EH (cell line): ENCODE measurements around the gene PAQR7.

Experiments used
- DNase-seq: peaks from one replicate; pipeline ENCODE4 v3.0.0-alpha.2; 2015; ENCODE audit warnings: low read depth

Gene PAQR7

GRCh38 chr1:25875154-25875855, at the start of gene PAQR7:
Gene PAQR7, minus strand, starts transcription at chr1:25875708. Its CDS starts 11,869 bp downstream, at chr1:25863839.
- peak; percentile 84 for DNase-seq

- DNase-seq = no peak
Measured at GRCh38 chr1:25924454-25924853, 48.9 kb upstream of the PAQR7 start.

- DNase-seq = peak; percentile 49
Measured at GRCh38 chr1:25922971-25923552, 47.6 kb upstream of the PAQR7 start.

GRCh38 chr1:25922056-25922970, 46.8 kb upstream of the PAQR7 start:
- peak; percentile 53 for DNase-seq

DNA sequence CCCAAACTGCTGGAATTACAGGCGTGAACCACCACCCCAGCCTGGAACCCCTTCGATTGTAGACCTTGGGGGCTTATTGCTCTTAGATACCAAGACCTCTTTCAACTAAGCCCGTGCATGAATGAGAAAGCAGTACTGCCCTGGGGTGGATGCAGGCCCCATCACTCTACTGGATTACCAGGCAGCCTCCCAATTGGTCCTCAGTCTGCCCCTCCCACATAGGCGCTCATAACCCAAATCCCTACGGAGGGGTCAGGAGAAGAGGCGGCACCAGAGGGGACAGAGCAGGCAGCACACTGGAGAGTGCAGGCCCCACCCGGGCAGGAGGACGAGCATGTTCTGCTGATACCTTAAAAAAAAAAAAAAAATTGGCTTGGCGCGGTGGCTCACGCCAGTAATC, 43.1 kb upstream of the PAQR7 start:
- DNase-seq = no peak

- no peak for DNase-seq
Measured at GRCh38 chr1:25917996-25918395, 42.5 kb upstream of the PAQR7 start.

GRCh38 chr1:25916460-25916859, 41.0 kb upstream of the PAQR7 start:
- DNase-seq = no peak

GRCh38 chr1:25914074-25914995, 38.8 kb upstream of the PAQR7 start:
- peak; percentile 60 for DNase-seq

DNA sequence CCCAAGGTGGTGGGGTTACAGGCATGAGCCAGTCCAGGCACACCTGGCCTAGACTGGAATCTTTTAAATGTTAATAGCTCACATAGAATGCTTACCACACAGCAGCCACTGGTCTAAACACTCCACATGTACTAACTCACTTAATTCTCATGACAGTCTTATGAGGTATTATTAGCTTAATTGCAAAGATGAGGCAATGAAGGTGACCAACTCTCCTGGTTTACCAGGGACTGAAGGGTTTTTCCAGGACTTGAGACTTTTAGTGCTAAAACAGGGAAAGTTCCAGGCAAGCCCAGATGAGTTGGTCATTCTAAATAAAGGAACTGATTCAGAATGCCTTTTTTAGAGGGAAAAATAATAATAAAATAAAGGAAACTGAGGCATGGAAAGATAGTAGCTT, 37.7 kb upstream of the PAQR7 start:
- no peak for DNase-seq

DNA sequence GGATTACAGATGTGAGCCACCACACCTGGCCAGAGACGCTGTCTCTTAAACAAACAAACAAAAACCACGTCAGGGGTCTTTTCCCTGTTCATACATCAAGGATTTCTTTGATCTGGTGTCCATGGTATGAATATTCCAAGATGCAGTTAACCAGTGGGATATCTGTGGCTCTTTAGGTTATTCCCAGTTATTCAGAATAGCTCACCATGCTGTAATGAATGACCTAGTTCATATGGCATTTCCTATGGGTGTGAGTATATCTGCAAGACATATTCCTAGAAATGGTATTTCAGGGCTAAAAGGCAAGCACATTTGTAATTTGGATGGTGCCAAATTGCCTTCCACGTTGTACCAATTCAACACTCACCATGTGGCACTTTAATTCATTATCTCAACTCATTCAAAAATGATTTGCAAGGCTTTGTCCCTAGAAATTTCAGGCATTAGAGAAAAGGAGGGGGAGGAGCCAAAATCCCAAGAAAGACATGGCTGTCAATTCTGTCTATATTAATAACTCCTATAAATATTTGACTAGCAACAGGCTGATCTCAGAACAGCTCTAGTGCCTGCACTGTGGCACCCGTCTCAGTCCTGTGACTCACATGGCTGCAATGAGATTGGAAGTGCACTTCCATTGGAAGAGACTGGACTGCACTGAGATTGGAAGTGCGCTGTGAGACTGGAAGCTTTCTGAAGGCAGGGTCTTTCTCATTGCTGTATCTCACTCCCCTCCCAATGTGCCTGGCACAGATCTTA, 36.7 kb upstream of the PAQR7 start:
- DNase-seq = peak; percentile 87

DNA sequence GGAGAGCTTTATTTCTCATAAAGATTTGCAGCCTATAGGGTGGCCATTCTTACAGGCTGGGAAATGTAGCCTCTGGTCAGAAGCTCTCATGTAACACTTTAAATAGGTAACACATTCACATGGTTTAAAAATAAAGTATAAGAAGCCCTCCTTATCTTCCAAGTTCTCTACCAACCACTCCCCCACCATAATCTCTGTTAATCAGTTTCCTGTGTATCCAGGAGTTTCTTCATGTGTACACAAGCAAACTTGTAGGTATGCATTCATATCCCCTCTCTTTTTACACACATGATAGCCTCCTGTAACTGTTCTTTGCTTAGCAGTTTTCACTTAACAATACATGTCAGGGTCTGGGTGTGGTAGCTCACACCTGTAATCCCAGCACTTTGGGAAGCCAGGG, 35.7 kb upstream of the PAQR7 start:
- no peak for DNase-seq

DNA sequence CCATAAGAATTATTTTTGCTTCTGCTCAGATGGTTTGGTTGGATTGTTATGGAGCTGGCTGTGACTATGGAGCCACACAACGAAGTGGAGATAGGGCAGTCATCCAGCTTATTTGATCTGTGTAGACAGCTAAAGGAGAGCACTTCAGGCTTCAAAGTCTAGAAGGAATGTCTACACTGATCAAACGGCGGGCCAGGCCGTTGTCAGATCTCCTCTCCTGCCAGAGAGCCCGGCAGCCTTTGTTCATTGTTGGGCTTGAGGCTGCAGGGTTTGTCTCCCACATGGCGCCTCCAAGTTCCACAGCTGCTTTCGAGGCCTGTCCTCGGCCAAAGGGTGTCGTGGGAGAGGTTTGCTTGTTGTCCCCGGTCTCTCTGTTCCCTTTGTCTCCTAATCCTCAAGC, 33.5 kb upstream of the PAQR7 start:
- DNase-seq = no peak

DNA sequence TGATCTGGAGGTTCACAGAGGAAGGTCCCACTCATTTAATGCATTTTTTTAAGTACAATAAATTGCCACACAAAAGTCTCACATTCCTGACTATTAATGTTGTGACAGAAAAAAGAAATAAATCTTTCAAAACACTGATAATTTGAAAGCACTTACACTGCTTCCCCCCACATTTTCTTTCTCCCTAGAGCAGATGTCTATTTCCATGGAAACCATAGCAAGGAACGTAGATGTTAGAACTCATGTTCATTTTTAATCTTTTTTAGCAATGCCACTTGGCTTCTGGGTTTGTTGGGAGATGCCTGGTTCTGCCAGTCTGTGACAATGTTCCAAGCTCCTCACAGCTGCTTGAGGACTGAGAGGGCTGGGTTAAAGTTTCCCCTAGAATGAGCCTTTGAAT, 32.7 kb upstream of the PAQR7 start:
- DNase-seq = no peak

GRCh38 chr1:25907601-25908000, 32.1 kb upstream of the PAQR7 start:
- DNase-seq = no peak

DNA sequence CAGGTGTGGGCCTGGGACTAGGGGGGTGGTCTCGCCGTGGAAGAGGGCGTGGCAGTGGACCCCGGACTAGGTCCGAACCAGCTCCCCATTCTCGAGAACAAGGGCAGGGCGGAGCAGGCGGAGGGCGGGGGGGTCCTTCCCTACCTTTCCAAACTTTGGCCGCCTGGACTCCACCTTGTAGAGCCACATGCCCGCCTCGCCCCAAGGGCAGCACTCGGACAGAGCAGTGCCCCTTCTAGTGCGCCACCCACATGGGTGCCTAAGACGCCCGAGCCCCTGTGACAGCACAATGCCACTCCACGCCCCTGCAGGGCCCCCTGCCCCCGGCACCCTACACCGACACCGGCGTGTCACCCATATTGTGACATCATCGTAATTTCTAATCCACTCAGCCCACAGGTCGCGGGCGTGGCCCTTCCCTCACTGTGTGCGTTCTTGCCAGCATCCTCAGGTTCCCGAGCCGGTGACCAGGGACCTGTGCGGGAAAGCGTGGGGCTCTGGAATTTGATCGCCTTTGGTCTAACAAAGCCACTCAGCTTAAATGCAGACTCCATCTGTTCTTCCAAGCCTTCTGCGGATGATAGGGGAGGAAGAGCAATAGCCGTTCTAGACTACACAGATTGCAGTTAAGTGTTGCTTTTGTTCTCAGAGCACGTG, 31.3 kb upstream of the PAQR7 start:
- no peak for DNase-seq

DNA sequence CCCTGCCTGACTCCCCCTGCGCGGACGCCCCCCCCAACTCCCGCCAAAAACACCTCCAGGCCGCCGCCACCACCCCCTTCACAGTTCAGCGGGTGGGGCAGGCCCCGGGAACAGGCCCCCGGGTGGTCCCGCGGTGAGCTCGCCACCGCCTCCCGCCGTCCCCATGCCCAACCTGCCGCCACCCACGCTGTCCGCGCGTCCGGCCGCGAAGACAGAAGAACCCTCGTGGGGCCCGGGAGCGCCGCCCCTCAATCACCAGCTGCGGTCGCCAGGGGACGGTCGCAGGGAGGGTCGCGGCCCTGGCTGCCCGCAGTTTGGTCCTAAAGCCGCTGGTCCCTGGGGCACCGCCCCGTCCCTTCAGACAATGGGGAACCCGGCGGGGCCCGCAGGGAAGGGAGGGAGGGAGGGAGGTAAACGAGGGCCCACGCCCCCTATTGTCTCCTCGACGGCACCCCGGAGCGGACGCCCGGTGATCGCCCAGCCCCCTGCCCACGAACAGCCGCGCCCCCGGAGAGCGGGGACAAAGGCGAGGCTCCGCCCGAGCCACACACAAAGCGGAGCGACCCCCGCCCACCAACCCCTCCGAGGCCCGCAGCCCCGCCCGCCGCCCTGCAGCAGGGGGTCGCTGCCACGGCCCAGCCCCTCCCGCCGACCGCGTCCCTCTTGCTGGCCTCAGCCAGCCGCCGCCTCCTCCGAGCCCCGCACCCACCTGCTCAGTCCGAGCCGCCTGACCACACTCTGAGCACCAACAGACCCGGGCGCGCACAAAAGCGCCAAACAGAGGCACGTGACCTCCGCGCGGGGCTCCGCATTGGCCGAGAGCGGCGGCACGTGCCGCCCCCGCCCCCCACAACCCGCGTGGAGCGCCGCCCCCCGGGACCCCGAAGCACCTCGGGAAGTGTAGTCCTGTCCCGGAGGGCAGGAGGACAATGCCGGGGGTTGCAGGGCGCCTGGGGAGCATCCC, 30.5 kb upstream of the PAQR7 start, which contains the start of gene STMN1:
STMN1 (minus strand) TSS at position 740 of the 964 bp plus-strand sequence. CDS start 1,743 bp downstream, outside the sequence.
- peak; percentile 91 for DNase-seq

- DNase-seq = peak; percentile 92
Measured at GRCh38 chr1:25904943-25905679, 29.6 kb upstream of the PAQR7 start.

DNA sequence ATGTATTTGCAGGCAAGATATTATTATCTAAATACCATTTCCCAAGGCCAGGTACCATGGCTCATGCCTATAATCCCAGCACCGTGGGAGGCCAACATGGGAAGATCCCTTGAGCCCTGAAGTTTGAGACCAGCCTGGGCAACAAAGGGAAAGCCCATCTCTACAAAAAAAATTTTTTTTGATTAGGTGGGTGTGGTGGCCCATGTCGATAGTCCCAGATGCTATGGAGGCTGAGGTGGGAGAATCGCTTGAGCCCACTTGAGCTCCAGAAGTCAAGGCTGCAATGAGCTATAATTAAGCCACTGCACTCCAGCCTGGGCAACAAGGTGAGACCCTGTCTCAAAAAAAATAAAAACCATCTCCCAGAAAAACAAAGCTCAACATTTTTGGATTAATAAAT, 28.5 kb upstream of the PAQR7 start:
- no peak for DNase-seq
